AG04450 (cell line): ENCODE data around the gene ACBD6. TPM values are rescaled to one million over a fixed set of nuclear protein-coding genes. Genes with fewer than 3 reads are reported as not detected.

Source experiments
- CTCF ChIA-PET: fragments of 300-600, 350-600 bp; formaldehyde crosslinking; extraction: SDS; loops from one replicate; lab custom pipeline; 2022; ENCODE audit warnings: antibody characterized with exemption, inconsistent platforms; lab: Charles Lee
- POLR2A ChIA-PET: fragments of 350-600 bp; formaldehyde crosslinking; extraction: SDS; loops from one replicate; lab custom pipeline; 2021; ENCODE audit warnings: antibody characterized with exemption, inconsistent platforms; lab: Yijun Ruan, JAX
- DNase-seq: peaks from one replicate; pipeline ENCODE4 v3.0.0-alpha.2; 2011; ENCODE audit warnings: low read depth, low spot score
- H3K27ac ChIP-seq: one replicate; pipeline ENCODE4 v1.5.1; 2012; ENCODE audit warnings: low read depth, low read length, control low read depth
- H3K27me3 ChIP-seq: one replicate; pipeline ENCODE4 v1.6.0; 2012; ENCODE audit warnings: low read length; ENCODE audit not compliant: control insufficient read depth, insufficient read depth
- H3K4me3 ChIP-seq: 2 replicates; pipeline ENCODE4 v1.5.1; 2011; ENCODE audit warnings: mild to moderate bottlenecking, low read depth, low read length, control low read depth
- H3K9me3 ChIP-seq: 2 replicates; pipeline ENCODE4 v1.5.1; 2012; ENCODE audit warnings: low read length; ENCODE audit not compliant: control insufficient read depth, insufficient read depth
- CTCF ChIP-seq: IDR thresholded peaks from 2 replicates; pipeline ENCODE4 v1.5.1; 2011; ENCODE audit warnings: low read depth, low read length, control low read depth, inconsistent platforms
- polyA plus RNA-seq: library from polyadenylated mRNA; depleted of rRNA; stranded (reverse); fragments of >200 nt; gene quantifications from 2 replicates; pipeline ENCODE4 v1.2.3, GENCODE V29; 2011

Gene ACBD6
- polyA plus RNA-seq, 1 experiment: 87.6 TPM

GRCh38 chr1:180515857-180516388 lies 13.5 kb upstream of the ACBD6 start:
- ChIA-PET POLR2A (interaction anchor here (0.6 to 2.1 kb wide), 7 partner anchors 9 to 637 kb away, joined by 3 to 6 read pairs (median 4); partner anchors contain the start of genes ACBD6 and XPR1), CTCF (interaction anchor here (0.5 to 6.5 kb wide), 44 partner anchors 9 to 653 kb away, joined by 3 to 131 read pairs (median 4); partner anchors contain the start of genes ACBD6 and XPR1)
- Histone ChIP-seq H3K9me3 (no peaks in the 10 kb centered on the region), H3K4me3 (no peak overlapping the region), H3K27me3 (no peaks in the 10 kb centered on the region), H3K27ac (peak overlapping the region; percentile 71)
- TF ChIP-seq CTCF: peak; percentile 81
- DNase-seq: peak; percentile 72

- Histone ChIP-seq H3K9me3 (no peaks in the 10 kb centered on the region), H3K27ac (peak overlapping the region; percentile 65), H3K4me3 (no peak overlapping the region), H3K27me3 (no peaks in the 10 kb centered on the region)
- DNase-seq: no peak
- ChIA-PET CTCF (interaction anchor here (0.6 to 6.5 kb wide), 43 partner anchors 9 to 654 kb away, joined by 3 to 131 read pairs (median 4); partner anchors contain the start of genes ACBD6 and XPR1), POLR2A (interaction anchor here (0.6 to 2.1 kb wide), 3 partner anchors 116 to 347 kb away, joined by 4 to 6 read pairs (median 6); partner anchors contain the start of gene XPR1)
- TF ChIP-seq CTCF: no peak
These were observed 13.0 kb upstream of the ACBD6 start for GRCh38 chr1:180515364-180515763.

- H3K27me3 ChIP-seq: no peaks in the 10 kb centered on the region
- no peak for TF ChIP-seq CTCF
- POLR2A ChIA-PET: no interaction called here
- H3K9me3 ChIP-seq: peaks cover 4% of the 10 kb centered on the region
- no peak for DNase-seq
- H3K4me3 ChIP-seq: no peak overlapping the region
- CTCF ChIA-PET: interaction anchor here (1.0 to 2.9 kb wide), 3 partner anchors 261 to 368 kb away, joined by 3 to 18 read pairs (median 4); no protein-coding TSS in a partner anchor
- H3K27ac ChIP-seq: no peak overlapping the region
These were observed 11.2 kb upstream of the ACBD6 start for GRCh38 chr1:180513531-180513930.

- DNase-seq: no peak
- POLR2A ChIA-PET: no interaction called here
- Histone ChIP-seq H3K27me3 (no peaks in the 10 kb centered on the region), H3K27ac (no peak overlapping the region), H3K4me3 (no peak overlapping the region), H3K9me3 (peaks cover 7% of the 10 kb centered on the region)
- no peak for TF ChIP-seq CTCF
- CTCF ChIA-PET: no interaction called here
These were observed 8.5 kb upstream of the ACBD6 start for GRCh38 chr1:180510882-180511281.

- TF ChIP-seq CTCF: no peak
- Histone ChIP-seq H3K4me3 (no peak overlapping the region), H3K27me3 (no peaks in the 10 kb centered on the region), H3K9me3 (peaks cover 7% of the 10 kb centered on the region), H3K27ac (peak overlapping the region; percentile 83)
- no peak for DNase-seq
- CTCF ChIA-PET: interaction anchor here (0.9 to 1.5 kb wide), 2 partner anchors 354 to 355 kb away, joined by 4 read pairs; no protein-coding TSS in a partner anchor
- POLR2A ChIA-PET: no interaction called here
These were observed 6.3 kb upstream of the ACBD6 start for GRCh38 chr1:180508725-180509097.
